Adrenal gland (tissue), 5 donors: Measurements from ENCODE around the gene ZDHHC14.

Experiments
- CTCF ChIP-seq, 6 experiments: fragments of 450-650 bp in 4 of 6; fragments of 200-600 bp in 2 of 6; sonication (generic) in 1 of 6; IDR thresholded peaks; 1 replicate in 5 of 6; 2 replicates in 1 of 6; pipeline versions ENCODE4 v1.5.1 to v1.8.0; 2016 to 2021; ENCODE audit warnings: antibody characterized with exemption in 6 of 6, mild to moderate bottlenecking in 2 of 6, moderate library complexity in 1 of 6
- POLR2A ChIP-seq, 2 donors: fragments of 450-650 bp; IDR thresholded peaks; one replicate each; pipeline ENCODE4 v1.6.1; 2017; ENCODE audit warnings: antibody characterized with exemption in 2 of 2, mild to moderate bottlenecking in 2 of 2, moderate library complexity in 1 of 2
- donor health status: DM: no; HTN: no; CAD: no.

GRCh38 chr6:157556144-157556645 is 175.2 kb downstream of the ZDHHC14 start:
- TF ChIP-seq CTCF (IDR thresholded peaks at IDR 0.05) (no peak), POLR2A (IDR thresholded peaks at IDR 0.05) (no peak)
